ENCODE measurements around the gene HSPA9.
A peak's percentile ranks its signal among the peaks of the same experiment; 100 is the strongest.

HSPA9 gene

DNA sequence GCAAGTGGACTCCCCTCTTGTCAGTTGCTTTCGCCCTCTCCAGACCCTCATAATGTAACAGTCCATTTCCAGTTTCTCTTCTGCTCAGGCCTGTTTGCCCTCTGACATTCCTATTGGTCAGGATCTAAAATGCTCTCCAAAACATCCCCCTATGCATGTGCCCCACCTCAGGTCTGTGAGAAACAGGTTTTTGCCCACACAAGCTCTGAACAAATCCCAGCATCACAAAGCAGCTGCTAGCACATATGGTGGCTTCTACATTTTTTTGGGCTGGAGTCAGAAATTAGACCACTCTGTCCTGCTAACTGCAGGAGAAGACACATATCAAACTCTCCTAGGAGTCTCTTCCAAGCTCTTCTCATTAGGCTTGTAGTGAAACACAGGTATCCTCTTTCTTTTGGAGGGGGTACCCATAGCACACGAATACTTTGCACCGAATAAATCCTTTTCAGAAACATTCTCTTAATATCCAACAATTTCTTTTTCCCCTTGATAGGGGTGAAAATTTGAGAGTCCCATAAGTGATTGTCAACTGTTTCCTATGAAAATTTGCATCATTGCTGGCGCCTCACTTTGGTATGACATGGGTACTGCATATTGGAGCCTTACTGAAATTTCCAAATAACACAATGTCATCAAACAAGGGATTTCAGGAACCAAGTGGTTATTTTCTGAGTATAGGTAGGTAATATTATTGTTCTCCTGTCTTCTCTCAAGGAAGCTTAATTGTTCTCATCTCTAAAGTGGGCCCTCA lies 19.3 kb upstream of the HSPA9 start:
- no peak for DNase-seq

DNA sequence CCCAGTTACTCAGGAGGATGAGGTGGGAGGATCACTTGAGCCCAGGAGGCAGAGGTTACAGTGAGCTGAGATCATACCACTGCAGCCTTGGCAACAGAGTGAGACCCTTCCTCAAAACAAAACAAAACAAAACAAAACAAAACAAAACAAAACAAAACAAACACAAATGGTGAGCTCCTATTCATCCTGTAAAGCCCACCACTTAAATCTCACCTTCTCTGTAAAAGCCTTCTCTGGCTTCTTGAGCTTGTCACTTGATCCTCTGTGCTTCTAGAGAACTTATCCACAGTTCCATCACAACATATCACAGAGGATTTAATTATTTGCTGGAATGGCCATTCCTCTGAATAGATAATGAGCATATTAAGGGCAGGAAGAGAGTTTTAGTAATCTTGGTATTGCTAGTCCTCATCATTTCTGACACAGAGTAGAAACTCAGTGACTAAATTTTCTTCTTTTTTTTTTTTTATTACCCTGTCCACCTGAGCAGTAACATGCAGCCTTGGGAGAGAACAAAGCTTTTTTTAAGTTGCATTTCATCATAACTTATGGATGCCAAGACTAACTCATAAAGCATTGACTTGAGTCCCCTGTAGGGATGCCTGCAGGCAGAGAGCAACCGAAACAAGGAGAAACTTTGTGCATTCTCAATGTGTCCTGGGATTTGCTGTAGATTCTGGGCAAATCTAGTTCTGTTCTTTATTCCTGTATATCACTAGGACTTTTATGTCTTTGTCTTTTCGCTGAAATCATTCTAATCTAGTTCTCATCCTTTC lies 13.0 kb upstream of the HSPA9 start:
- no peak for DNase-seq

DNA sequence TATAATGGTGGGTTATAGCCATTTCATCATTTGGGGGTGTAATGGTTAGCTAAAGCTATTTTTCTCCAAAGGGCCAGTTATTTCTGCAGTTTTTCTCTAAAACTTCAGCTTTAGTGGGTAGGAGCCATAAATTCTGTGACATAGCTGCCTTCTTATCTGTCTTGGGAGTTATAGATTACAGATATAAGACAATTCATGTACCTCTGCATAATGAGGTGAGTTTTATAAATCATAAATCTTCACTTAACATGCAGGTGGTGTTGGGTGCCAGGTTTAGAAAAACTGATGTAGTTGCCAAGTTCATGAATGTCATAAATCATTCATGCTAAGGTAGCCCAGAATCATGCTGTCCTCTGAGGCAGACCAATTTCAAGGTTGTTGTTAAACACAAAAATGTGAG lies 10.0 kb upstream of the HSPA9 start:
- DNase-seq, result no peak

DNA sequence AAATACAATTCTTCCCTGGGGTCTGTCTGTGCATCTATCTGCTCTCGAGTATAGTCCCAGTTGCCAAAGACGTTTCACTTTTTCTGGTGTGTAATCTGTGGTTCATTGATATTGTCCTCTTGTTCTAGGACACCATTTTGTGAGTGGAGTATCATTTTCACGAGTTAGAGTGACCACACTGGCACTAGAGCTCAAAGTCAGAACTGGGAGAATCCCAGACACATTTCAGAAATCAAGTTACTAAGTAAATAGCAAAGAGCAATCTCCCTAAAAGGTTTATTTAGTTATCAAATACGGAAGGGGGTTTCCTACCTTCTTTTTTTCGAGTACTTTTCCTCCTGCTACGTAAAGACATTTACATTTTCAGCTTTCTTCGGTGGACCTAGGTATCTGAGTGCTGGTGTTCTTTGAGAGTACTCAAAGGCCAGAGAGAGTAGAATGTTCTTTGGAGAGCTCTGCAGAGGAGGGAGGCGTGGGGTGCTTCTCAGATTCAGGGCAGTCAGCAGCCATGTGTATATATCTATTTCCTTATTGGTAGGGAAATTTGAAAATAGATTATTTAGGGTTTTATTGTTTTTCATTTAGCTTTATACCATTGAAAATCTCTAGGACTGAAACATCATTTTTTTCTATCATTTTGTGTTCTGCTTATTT lies 8.9 kb upstream of the HSPA9 start:
- DNase-seq, result no peak

DNA sequence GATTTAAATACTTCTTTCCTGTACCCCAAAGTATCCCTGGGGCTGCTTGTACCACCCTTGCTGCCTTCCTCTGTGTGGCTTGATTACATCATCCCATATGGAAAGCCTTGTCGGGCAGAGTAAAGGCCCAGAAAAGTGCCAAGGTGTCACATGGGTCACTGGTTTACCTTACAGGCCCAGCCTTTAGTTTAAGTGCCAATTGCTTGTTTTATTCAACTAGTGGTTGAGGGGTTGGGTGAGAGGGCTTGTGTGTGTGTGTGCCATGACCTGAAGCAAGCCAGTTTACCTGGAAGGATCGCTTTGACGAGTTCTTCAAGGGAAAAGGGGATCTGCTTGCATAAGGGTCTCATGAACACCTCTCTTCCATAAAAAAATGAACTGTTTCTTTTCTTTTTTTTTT lies 7.8 kb upstream of the HSPA9 start:
- DNase-seq, result no peak

DNA sequence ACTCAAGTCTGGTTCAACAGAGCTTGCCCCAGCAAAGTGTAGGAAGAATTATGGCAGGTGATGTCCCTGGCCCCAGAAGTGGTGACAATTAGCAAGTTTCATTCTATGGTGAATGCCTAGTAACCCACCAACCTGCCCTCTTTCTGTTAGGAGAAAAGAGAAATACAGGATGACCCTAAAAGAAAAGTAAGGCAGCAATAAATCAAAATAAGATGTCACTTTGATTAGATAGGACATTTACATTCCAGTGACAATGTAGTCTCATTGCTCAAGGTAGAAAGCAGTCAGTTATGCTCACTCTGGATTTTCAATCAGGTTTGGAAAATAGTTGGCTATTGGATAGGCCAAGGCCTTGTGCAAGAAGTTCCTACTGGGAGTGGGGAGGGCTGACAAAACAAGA lies 5.6 kb upstream of the HSPA9 start:
- DNase-seq, result no peak

DNA sequence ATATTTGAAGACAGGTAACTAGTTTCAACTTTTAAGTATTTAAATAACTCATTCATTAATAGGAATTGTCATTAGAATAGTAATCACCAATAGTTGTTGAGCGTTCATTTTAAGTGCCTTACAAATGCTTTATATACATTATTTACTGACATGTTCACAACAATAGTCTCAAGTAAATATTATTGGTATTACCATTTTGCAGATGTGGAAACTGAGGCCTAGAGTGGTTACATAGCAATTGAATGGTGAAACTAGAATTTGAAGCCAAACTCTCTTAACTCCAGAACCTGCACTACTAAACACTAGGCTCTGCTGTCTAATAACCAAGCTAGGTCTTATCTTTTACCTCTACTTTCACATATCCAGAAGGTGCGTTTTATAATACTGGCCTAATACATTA lies 4.8 kb upstream of the HSPA9 start:
- DNase-seq, result no peak

DNA sequence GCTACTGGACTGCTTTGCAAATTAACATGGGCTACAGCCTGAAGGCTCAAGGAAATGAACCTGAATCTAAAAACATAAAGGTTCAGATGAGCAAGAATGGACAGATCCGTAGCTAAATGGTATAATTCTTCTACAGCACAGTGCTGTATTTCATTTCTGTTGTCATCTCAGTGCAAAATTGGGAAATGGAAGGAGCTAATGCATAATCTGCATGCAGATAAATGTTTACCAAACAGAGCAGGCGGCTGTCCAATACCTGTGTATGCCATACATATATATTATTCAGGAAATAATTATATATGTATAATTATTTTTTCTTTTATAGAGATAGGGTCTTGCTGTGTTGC lies 4.3 kb upstream of the HSPA9 start:
- DNase-seq, result no peak

DNA sequence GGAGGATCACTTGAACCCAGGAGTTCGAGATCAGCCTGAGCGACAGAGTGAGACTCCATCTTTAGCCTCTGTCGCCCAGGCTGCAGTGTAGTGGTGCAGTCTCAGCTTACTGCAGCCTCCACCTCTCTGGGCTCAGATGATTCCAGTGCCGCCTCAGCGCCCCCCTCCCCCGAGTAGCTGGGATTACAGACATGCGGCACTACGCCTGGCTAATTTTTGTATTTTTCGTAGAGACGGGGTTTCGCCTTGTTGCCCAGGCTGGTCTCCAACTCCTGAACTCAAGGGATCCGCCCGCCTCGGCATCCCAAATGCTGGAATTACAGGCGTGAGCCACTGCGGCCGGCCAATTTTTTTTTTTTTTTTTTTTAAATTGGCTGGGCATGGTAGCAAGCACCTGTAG lies 2.3 kb upstream of the HSPA9 start:
- DNase-seq, result no peak

DNA sequence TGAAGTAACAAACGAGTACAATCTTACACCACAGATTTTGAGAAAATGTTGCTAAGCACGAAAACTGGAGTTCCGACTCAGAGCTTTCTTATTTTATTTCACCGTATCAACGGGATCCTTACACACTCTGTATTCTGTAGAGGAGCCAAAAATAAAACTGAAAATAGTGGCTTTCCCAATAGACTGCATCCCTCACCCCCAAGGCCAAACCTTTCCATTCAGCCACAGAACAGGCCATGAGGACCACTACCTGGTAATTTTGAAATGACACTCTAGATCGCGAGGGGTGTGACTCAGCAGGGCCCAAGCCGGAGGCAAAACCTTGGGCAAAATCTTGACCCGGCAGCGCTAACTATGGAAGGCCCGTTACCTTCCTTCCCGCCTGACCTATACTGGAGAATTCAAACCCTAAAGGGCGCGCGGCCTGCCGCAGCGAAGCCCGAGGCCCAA lies 432 bp downstream of the HSPA9 start:
- DNase-seq, result peak in 1 of 2 experiments; percentile 65

DNA sequence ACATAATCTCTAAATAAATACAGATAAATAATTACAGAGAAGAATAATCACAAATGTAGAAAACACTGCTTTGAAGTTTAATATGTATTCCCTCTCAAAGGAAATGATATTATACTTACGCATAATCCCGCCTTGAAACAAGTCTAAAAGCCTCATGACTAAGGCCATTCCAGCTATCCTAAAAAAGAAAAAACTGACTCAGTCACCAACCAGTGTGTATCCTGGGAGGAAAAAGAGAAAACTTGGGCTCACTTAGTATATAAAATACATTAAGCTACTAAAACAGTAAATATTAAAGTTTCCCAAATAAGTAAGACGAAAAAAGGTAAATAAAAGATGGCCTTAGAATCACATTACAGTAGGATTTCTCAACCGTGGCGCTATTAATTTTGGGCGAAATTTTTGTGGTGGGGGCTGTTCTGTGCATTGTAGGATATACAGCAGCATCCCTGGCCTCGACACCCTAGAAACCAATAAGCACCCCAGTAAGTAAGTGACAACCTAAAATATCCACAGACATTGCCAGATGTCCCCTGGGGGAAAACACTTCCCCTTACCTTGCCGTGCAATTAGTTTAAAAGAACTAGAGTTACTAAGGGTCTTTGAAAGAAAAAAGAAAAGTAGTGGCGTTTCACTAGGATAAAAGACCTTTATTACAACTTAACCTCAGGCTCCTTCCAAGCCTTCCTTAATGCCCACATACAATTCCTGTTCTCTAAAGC lies 1.1 kb downstream of the HSPA9 start:
- DNase-seq, result no peak

DNA sequence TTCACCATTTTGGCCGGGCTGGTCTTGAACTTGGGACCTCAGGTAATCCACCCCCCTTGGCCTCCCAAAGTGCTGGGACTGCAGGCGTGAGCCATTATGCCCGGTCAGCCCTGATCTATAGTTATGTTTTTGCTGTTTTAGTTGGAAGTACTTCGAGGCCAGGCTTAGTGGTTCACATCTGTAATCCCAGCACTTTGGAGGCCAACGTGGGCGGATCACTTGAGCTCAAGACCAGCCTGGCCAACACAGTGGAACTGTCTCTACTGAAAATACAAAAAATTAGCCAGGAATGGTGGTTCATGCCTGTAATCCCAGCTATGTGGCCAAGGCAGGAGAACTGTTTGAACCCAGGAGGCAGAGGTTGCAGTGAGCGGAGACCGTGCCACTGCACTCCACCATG lies 2.0 kb downstream of the HSPA9 start:
- no peak for DNase-seq

DNA sequence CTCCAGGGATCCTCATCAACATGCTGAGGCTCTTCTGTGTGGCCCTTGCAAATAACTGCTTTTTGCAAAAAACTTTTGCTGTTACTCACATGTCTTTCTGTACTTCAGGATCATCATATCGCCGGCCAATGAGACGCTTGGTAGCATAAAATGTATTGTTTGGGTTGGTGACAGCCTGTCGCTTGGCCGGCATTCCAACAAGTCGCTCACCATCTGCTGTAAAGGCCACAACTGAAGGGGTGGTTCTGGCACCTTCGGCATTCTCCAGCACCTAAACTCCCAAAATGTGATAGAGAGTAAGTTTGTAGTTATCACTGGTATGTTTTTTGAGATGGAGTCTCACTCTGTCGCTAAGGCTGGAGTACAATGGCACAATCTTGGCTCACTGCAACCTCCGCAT lies 4.3 kb downstream of the HSPA9 start:
- DNase-seq, result no peak

DNA sequence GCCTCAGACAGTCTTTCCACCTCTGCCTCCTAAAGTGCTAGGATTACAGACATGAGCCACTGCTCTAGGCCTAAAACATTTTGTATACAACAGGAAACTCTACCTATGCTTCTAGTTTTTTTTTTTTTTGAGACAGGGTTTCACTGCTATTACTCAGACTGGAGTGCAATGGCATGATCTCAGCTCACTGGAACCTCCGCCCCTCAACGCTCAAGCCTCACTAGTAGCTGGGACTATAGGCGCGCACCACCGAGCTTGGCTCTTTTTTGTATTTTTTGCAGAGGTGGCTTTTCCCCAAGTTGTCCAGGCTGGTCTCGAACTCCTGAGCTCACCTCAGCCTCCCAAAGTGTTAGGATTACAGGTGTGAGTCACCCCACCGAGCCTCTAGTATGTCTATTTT lies 5.4 kb downstream of the HSPA9 start:
- DNase-seq, result no peak

DNA sequence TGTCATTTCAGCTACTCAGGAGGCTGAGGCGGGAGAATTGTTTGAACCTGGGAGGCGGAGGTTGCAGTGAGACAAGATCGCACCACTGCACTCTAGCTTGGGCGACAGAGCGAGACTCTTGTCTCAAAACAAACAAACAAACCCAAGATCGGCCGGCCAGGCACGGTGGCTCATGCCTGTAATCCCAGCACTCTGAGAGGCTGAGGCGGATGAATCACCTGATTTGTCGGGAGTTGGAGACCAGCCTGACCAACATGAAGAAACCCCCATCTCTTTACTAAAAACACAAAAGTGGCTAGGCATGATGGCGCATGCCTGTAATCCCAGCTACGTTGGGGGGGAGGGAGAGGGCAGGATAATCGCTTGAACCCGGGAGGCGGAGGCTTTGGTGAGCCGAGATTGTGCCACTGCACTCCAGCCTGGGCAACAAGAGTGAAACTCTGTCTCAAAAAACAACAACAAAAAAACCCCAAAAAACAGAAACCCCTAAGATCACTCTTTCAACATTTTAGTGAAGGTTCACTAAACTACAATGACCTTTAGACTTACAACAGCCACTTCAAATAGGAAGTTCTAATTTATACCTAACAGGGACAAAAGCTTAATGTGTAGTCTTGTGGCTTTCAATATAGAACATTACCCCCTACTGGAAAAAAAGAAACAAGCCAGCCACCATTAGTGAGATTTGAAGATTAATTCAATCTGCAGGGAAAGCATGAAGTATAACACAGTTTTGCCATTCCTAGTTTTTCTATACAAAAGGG lies 7.0 kb downstream of the HSPA9 start:
- DNase-seq, result no peak

DNA sequence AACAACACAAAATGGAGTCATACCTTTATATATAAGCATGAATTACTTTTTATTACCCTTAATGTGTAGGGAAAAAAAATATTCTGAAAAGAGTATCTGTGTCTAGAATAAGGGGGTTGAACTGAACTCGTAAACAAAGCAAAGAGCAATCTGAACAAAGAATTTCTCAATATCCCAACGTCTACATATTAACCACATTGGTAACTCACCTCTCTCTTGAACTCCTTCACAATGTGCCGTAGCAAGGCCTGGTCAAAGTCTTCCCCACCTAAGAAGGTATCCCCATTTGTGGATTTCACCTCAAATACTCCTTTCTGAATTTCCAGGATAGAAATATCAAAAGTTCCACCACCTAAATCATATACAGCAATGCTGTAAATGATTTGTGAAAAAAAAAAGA lies 8.4 kb downstream of the HSPA9 start:
- no peak for DNase-seq

DNA sequence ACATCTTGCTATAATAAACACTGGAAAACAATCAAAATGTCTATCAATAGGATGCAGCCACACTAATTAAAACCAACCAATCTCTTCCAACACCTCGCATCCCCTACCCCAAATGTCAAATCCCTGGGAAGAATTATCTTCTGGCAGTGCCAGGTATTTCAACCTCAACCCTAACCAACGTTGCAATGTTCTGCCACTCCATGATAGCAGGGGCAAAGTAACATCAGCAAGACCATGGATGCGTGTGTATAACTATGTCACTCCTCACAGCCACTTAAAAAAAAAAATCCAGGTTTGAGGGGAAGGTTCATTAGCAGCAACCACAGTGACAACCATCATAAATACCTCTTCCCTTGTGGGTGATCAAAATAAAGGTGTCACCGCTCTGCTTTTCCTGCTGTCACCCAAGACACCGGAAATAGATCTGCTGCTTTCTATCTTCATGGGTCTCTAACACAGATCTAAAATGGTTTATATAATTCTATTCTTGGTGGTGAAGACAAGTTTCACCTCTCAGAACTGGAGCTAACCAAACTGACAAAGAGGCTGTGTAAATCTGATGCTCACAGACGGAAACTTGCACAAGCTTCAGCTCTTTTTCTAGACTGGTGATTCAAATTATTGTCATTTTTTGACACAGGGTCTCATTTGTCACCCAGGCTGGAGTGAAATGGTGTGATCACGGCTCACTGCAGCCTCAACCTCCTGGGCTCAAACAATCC lies 9.9 kb downstream of the HSPA9 start:
- no peak for DNase-seq

DNA sequence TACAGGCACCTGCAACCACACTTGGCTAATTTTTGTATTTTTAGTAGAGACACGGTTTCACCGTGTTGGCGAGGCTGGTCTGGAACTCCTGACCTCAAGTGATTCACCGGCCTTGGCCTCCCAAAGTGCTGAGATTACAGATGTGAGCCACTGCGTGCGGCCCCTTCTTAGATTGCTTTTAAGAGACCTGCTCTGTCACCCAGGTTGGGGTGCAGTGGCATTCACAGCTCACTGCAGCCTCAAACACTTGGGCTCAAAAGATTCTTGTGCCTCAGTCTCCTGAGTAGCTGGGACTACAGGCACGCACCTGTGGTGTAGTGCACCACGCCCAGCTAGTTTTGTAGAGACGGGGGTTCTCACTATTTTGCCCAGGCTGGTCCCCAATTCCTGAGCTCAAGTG lies 11.0 kb downstream of the HSPA9 start:
- no peak for DNase-seq

DNA sequence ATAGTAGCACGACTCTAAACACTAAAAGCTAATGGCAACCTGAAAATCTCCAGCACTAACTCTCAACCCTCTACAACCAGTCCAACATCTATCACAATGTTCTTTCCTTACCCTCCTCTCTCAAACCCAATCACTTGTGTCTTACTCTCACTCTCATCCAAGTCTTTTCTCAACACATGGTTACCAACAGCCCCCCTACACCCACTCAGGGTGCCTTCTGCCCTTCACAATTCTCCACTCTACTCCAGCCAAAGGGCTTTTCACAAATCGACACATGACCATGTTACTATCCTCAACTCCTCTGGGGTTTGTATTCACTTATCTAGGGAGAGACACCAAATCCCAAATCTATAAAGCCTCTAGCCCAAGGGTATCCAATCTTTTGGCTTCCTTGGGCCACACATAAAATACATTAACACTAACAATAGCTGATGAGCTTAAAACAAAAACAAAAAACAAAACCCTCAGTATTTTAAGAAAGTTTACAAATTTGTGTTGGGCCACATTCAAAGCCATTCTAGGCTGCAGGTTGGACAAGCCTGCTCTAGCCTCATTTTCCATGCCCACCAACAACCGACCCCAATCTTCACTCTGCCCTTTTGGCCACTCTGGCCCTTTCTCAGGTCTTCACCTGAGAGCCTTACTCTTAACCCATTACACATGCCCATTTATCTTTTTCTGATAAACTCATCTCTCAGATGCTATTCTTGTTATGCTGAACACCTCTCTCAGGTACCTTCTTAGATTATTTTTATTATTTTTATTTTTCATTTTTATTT lies 11.7 kb downstream of the HSPA9 start:
- no peak for DNase-seq

DNA sequence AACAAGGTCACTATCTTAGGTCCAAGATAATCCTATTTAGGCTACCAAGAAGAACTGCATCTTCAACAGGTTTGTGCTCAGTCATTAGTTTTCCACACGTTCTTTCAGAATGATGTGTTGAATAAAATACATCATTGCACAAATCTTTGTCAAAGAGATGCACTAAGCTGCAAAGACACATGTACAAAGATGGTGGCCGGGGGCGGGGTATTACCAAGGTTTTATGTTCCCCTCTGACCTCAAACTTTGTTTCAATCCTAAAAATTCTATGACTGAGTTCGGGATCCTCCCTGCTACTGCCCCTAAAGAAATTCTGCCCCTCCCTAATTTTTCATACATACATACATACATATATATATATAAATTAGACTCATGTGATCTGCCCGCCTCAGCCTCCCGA lies 14.2 kb downstream of the HSPA9 start:
- no peak for DNase-seq

DNA sequence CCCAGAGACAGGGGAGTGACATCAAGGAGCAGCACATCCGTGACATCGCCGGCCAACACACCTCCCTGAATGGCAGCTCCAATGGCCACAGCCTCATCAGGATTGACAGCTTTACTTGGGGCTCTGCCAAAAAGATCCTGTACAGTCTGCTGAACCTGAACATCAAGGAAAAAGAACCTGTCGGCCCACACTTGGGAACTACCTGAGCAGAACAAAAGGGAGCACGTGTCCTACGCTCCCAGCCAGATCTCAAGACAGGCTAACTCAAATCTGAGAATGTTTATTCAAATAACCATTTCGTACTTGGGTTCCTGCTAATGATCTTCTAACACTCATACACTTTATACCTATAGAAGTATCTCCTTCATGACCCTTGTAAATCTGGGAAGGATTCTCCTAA lies 15.3 kb downstream of the HSPA9 start:
- no peak for DNase-seq
